ENCODE data around the gene PEG3.
"Not testable (repeated sequence)": the region's sequence is repeated elsewhere in the genome, so short reads cannot be mapped to it uniquely, and the experiment has no call there.

PEG3 gene

GRCh38 chr19:56840451-56841192 is at the start of gene PEG3, which contains the start of gene ZIM2:
Gene PEG3 (minus strand): TSS chr19:56840726. CDS start chr19:56824655, 16,071 bp downstream.
Gene ZIM2 (minus strand): TSS chr19:56840726. CDS start chr19:56824277, 16,449 bp downstream.
- DNase-seq = no peak

- DNase-seq = no peak
These were observed 44.9 kb upstream of the PEG3 start for GRCh38 chr19:56885173-56885985.

- no peak for DNase-seq
These were observed 43.9 kb upstream of the PEG3 start for GRCh38 chr19:56884441-56884840.

GRCh38 chr19:56880592-56881190 is 40.2 kb upstream of the PEG3 start:
- no peak for DNase-seq

GRCh38 chr19:56877069-56877715 is 36.7 kb upstream of the PEG3 start:
- no peak for DNase-seq

- DNase-seq = no peak
These were observed 35.2 kb upstream of the PEG3 start for GRCh38 chr19:56875717-56876116.

- no peak for DNase-seq
These were observed 34.0 kb upstream of the PEG3 start for GRCh38 chr19:56874530-56874929.

- DNase-seq = no peak
These were observed 33.0 kb upstream of the PEG3 start for GRCh38 chr19:56873493-56873892.

GRCh38 chr19:56869886-56870285 is 29.4 kb upstream of the PEG3 start:
- no peak for DNase-seq

GRCh38 chr19:56868446-56868845 is 27.9 kb upstream of the PEG3 start:
- DNase-seq = no peak

GRCh38 chr19:56866538-56866937 is 26.0 kb upstream of the PEG3 start:
- no peak for DNase-seq

- DNase-seq = no peak
These were observed 24.1 kb upstream of the PEG3 start for GRCh38 chr19:56864443-56865125.

GRCh38 chr19:56862741-56863140 is 22.2 kb upstream of the PEG3 start:
- DNase-seq = no peak

- DNase-seq = not testable (repeated sequence)
These were observed 19.9 kb upstream of the PEG3 start for GRCh38 chr19:56860409-56860808.

GRCh38 chr19:56858026-56858425 is 17.5 kb upstream of the PEG3 start:
- no peak for DNase-seq

- DNase-seq = no peak
These were observed 16.3 kb upstream of the PEG3 start for GRCh38 chr19:56856822-56857221.

GRCh38 chr19:56852361-56852760 is 11.8 kb upstream of the PEG3 start:
- DNase-seq = not testable (repeated sequence)

- DNase-seq = no peak
These were observed 7.6 kb upstream of the PEG3 start for GRCh38 chr19:56848166-56848565.

- DNase-seq = no peak
These were observed 1.9 kb upstream of the PEG3 start for GRCh38 chr19:56842412-56842811.

- DNase-seq = no peak
These were observed 642 bp upstream of the PEG3 start for GRCh38 chr19:56841193-56841543.

- no peak for DNase-seq
These were observed 675 bp downstream of the PEG3 start for GRCh38 chr19:56839652-56840450.
